NCI-H1694 (cell line): ENCODE data around the gene REXO1.

ENCODE experiments used
- DNase-seq: peaks from one replicate; lab custom pipeline; 2025; lab: John Stamatoyannopoulos, UW

The REXO1 gene

GRCh38 chr19:1847684-1848398, 442 bp downstream of the REXO1 start:
- DNase-seq = no peak

DNA sequence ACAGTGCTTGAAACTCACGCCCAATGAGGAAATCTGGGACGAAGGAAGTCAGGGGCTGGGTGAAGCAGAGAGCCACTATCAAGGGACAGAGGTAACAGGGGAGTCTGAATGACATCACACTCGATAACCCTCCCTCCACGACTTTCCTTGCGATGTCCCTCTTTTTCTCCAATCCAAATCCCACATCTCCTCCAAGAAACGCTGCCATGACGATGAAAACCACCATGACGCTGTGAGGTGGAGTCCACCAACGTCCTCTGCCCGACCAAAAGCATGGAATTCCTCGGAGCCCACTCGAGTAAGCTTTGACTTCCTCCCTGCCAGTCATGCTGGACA, 967 bp downstream of the REXO1 start:
- DNase-seq = no peak

GRCh38 chr19:1846517-1847204, 1.6 kb downstream of the REXO1 start:
- DNase-seq = no peak

DNA sequence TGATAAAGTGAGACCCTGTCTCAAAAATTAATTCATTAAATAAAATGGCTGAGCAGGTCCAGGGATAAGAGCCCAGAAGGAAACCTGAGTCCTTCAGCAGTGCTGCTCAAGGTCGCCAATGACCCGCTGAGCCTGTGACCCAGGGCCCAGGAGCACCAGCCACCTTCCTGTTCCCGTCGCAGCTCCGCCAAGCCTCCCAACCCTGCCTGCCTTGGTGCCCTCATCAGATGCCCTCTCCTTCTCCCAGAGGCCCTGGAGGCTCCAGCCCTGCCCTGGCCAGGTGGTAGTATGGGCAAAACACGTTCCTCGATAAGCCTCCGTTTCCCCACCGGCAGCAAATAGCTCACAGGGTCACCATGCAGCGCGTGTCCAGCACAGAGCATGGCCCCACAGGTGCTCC, 2.6 kb downstream of the REXO1 start:
- DNase-seq = no peak

- DNase-seq = no peak
Observed at GRCh38 chr19:1845125-1845515, 3.2 kb downstream of the REXO1 start.

- DNase-seq = no peak
Observed at GRCh38 chr19:1844513-1845124, 3.7 kb downstream of the REXO1 start.

GRCh38 chr19:1843646-1844394, 4.5 kb downstream of the REXO1 start:
- DNase-seq = no peak

DNA sequence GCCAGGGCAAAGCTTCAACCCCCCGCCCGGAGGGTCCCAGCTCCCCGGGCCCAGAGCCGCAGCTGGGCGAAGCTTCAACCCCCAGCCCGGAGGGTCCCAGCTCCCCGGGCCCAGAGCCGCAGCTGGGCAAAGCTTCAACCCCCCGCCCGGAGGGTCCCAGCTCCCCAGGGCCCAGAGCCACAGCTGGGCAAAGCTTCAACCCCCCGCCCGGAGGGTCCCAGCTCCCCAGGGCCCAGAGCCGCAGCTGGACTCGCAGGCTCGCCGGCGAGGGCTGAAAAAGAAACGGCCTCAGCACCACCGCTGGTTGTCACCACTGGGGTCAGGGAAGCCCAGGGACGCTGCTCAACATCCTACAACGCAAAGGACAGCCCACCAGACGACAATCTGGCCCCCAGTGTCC, 5.2 kb downstream of the REXO1 start:
- DNase-seq = no peak

GRCh38 chr19:1841209-1841924, 6.9 kb downstream of the REXO1 start:
- DNase-seq = no peak

DNA sequence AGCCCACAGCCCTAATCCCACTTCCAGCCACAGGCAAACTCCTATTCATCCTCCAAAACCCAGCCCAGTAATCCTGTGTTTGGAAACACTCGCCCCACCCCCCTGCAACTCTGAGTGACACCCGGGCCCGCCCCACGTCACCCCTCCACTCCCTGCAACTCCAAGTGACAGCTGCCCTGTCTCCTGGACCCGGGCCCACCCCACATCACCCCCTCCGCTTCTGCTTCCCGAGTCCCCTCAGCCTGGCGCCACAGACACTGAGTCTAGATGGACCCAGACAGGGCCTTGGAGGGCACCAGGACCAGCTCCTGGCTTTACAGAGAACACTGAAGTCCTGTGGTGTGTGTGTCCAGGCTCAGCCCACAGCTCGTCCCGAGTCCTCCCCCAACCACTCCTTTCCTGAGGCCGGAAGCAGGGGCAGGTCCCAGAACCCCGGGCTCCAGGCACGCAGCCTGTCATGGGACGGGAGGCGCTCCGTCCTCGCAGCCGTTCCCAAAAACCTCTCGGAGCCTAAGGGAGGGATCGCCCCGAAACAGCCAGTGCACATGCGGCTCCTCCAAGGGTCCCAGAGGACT, 7.7 kb downstream of the REXO1 start:
- no peak for DNase-seq

DNA sequence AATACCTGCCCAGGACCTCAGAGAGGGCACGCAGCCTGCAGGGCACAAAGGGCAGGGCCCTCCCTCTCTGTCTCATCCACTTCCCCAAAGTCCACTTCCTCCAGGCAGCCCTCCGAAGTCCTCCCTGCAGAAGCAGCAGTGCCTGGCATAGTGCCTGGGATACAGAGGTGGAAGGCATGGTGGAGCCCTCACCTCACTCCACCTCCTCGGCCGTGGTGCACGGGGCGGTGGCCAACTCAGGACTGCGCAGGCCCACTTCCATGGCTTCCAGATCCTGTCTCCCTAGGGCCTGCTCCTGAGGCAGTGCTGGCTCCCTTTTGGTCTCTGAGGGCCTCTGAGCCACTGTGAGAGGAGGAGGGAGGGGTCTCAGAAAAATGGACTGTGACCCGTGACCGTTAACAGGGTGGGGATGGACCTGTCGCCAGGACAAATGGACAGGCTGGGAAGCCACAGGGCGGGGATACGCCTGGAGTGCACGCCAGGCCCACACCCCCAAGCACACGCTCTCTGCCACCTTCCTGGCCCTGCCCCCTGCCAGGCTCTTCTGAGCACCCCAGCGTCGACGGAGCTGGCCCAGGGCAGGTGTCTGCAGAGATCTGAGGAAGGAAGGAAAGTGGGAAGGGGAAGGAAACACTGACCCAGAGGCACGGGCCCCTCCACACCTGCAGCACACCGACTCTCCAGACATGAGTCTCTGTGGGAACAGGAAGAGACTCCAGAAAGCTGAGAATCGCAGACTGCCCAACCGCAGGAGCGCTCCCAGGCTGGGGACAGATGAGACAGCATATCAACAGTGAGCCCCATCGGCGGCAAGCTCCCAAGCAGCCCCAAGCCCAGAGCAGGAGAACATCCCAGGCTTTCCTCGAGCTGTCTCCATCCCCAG, 8.4 kb downstream of the REXO1 start:
- DNase-seq = no peak

DNA sequence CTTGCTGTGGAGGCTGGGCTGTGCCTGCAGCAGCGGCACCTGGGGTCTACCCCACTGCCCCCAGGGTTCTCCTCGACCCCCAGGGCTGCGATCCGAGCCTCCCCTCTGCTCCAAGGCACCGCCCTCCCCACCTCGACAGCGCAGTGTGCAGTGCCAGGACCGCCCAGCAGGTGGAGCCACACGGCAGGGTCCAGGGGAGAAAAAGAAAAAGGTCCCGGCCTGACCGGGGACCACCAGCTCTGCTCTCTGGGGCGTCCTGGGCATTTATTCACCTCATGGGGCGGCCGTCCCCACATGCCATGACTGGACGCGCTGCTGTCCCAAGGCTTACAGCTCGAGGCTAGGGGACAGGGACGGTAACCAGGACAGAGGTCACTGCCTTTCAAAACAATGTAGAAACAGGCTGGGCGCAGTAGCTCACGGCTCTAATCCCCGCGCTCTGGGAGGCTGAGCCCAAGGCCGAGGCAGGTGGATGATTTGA, 10.6 kb downstream of the REXO1 start:
- no peak for DNase-seq

DNA sequence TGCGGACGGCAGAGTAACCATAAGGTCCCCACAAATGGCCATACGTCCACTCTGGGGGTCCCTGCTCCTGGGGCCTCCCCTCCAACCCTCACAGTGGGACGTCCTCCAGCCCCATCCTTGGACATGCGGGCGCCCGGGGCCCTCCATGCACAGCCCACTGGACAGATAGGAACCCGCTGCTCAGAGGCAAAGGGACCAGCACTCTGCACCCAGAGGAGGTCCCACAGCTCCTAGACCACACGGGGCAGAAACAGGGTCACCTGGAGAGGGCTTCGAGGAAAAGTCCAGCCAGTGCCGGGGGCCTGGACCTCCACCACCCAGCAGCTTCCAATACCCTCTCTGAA, 11.1 kb downstream of the REXO1 start:
- no peak for DNase-seq

DNA sequence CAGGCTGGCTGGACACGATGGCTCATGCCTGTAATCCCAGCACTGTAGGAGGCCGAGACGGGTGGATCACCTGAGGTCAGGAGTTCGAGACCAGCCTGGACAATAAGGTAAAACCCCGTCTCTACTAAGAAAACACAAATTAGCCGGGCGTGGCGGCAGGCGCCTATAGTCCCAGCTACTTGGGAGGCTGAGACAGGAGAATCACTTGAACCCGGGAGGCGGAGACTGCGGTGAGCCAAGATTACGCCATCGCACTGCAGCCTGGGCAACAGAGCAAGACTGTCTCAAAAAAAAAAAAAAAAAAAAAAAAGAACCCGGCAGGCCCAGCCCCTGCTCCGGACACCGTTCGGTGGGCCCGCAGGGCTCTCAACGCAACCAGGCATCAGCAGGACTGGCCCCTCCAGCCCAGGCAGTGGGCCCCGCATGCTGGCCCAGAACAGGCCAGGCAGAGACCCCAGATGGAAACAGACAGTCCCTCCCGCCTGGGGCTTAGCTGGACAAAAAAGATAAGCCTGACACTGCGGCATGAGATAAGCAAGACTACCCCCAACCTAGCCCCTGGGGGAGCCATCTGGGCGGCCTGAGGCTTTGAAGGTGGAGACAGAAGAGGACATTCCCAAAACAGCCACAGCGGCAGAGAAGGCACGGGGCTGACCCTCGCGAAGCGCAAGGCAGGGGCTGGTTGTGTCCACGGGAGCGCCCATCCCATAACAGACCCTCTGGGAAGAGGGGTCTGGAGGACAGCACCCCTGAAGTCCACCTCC, 11.6 kb downstream of the REXO1 start:
- no peak for DNase-seq

GRCh38 chr19:1833540-1833939, 14.7 kb downstream of the REXO1 start:
- DNase-seq = no peak

DNA sequence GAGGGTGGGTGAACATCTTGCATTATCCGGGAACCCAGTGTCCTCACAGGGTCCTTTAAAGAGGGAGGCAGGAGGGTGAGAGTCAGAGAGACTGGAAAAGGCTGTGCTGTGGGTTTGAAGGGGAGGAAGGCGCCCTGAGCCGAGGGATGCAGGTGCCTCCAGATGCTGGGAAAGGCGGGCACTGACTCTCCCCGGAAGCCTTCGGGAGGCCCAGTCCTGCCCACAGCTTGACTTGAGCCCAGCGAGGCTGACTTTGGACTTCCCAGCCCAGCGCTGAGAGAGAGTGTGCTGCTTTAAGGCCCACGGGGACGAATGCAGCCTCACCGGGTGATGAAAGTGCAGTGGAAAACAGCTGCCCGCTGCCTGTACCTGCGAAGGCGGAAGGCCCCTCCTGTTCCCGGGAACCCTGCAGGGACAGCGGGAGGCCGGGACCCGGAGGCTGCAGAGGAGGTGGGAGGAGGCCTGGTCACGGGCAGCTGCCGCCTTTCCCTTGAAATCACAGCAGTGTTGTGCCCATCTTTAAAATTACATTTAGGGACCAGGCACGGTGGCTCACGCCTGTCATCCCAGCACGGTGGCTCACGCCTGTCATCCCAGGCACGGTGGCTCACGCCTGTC, 16.1 kb downstream of the REXO1 start:
- DNase-seq = no peak

DNA sequence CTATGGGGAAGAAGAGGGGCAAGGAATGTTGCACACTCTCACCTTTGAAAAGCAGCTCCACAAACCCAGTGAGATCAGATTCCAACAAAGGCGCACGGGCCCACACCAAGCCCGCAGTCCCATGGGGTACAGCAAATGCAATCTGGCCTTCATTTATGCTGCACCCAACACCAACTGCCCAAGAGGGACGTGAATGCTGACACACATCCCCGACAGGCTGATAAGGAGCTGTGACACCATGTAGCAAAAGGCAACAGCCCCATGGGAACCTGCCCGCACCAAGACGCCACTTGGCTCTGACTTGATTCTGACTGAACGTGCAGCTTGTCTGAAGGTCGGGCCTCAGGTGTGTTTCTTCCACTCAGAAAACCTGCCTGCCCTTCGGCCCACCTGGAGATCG, 17.3 kb downstream of the REXO1 start:
- no peak for DNase-seq

- no peak for DNase-seq
Observed at GRCh38 chr19:1830568-1830967, 17.7 kb downstream of the REXO1 start.

DNA sequence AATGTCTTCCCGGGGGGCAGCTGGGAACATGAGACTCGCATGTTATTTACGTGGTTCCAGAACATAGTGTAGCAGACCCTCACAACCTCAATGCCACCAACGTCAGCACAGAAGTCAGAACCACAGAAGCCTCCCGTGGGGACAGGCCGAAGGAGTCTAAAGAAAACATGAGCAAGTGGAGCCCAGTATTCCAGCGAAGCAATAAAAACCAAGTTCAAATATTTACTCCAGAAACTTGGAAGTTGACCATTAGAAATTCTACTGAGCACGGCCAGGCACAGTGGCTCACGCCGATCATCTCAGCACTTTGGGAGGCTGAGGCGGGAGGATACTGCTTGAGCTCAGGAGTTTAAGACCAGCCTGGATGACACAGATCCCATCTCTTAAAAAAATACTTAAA, 18.3 kb downstream of the REXO1 start:
- DNase-seq = no peak
